IMR-90 (cell line): ENCODE results near the gene USP9Y.

Source experiments
- CHD1 ChIP-seq: IDR thresholded peaks from 2 replicates; pipeline ENCODE4 v1.6.1; 2012; ENCODE audit warnings: low read depth, low read length, improper control_type of control experiment
- MAFK ChIP-seq: IDR thresholded peaks from 2 replicates; pipeline ENCODE4 v1.6.1; 2012; ENCODE audit warnings: low read depth, low read length, improper control_type of control experiment
- POLR2A ChIP-seq: IDR thresholded peaks from 2 replicates; pipeline ENCODE4 v1.6.1; 2012; ENCODE audit warnings: mild to moderate bottlenecking, low read depth, low read length
- RAD21 ChIP-seq: IDR thresholded peaks from 2 replicates; pipeline ENCODE4 v1.6.1; 2012; ENCODE audit warnings: low read length, improper control_type of control experiment
- RCOR1 ChIP-seq: IDR thresholded peaks from 2 replicates; pipeline ENCODE4 v1.6.1; 2012; ENCODE audit warnings: mild to moderate bottlenecking, low read length, improper control_type of control experiment; ENCODE audit not compliant: insufficient replicate concordance
- RFX5 ChIP-seq: IDR thresholded peaks from 2 replicates; pipeline ENCODE4 v1.8.0; 2012; ENCODE audit warnings: low read depth, mild to moderate bottlenecking, low read length, moderate library complexity
- TF ChIP-seq, protein P1 (sequence below): conservative IDR thresholded peaks from 2 replicates; pipeline ENCODE4 v1.5.1; 2012; ENCODE audit warnings: mild to moderate bottlenecking, low read depth, low read length, improper control_type of control experiment
- TF ChIP-seq, protein P2 (sequence below): fragments of 150-350 bp; IDR thresholded peaks from 2 replicates; pipeline ENCODE4 v1.6.1; 2017; ENCODE audit warnings: mild to moderate bottlenecking, antibody characterized with exemption, low read length, low read depth

- TF ChIP-seq RFX5: no peak
- no peak for TF ChIP-seq POLR2A
- TF ChIP-seq, protein P1, sequence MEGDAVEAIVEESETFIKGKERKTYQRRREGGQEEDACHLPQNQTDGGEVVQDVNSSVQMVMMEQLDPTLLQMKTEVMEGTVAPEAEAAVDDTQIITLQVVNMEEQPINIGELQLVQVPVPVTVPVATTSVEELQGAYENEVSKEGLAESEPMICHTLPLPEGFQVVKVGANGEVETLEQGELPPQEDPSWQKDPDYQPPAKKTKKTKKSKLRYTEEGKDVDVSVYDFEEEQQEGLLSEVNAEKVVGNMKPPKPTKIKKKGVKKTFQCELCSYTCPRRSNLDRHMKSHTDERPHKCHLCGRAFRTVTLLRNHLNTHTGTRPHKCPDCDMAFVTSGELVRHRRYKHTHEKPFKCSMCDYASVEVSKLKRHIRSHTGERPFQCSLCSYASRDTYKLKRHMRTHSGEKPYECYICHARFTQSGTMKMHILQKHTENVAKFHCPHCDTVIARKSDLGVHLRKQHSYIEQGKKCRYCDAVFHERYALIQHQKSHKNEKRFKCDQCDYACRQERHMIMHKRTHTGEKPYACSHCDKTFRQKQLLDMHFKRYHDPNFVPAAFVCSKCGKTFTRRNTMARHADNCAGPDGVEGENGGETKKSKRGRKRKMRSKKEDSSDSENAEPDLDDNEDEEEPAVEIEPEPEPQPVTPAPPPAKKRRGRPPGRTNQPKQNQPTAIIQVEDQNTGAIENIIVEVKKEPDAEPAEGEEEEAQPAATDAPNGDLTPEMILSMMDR: no peak
- TF ChIP-seq MAFK: no peak
- TF ChIP-seq RAD21: no peak
- no peak for TF ChIP-seq CHD1
- TF ChIP-seq, protein P2, sequence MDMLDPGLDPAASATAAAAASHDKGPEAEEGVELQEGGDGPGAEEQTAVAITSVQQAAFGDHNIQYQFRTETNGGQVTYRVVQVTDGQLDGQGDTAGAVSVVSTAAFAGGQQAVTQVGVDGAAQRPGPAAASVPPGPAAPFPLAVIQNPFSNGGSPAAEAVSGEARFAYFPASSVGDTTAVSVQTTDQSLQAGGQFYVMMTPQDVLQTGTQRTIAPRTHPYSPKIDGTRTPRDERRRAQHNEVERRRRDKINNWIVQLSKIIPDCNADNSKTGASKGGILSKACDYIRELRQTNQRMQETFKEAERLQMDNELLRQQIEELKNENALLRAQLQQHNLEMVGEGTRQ: no peak
- TF ChIP-seq RCOR1: no peak
Measured at GRCh38 chrY:12808046-12808445, 107.0 kb downstream of the USP9Y start.
